GM10248 (cell line): Measurements from ENCODE around the gene PAFAH2.

Source experiments
- CTCF ChIA-PET: fragments of 300-600 bp; sonication (Branson Sonifier 250); formaldehyde crosslinking; extraction: SDS; loops from one replicate; lab custom pipeline; 2021; ENCODE audit warnings: antibody characterized with exemption; lab: Yijun Ruan, JAX
- POLR2A ChIA-PET: fragments of 350-650 bp; sonication (Branson Sonifier 250); formaldehyde crosslinking; extraction: SDS; loops from one replicate; lab custom pipeline; 2020; ENCODE audit warnings: antibody characterized with exemption; lab: Yijun Ruan, JAX
- DNase-seq: peaks from one replicate; pipeline ENCODE4 v3.0.0; 2012; ENCODE audit errors: extremely low spot score
- TF ChIP-seq, protein P1 (sequence below): IDR thresholded peaks from 2 replicates; pipeline ENCODE4 v1.5.1; 2012; ENCODE audit warnings: mild to moderate bottlenecking, low read depth; ENCODE audit errors: extremely low read depth, missing control alignments, control extremely low read depth

PAFAH2 gene

DNA sequence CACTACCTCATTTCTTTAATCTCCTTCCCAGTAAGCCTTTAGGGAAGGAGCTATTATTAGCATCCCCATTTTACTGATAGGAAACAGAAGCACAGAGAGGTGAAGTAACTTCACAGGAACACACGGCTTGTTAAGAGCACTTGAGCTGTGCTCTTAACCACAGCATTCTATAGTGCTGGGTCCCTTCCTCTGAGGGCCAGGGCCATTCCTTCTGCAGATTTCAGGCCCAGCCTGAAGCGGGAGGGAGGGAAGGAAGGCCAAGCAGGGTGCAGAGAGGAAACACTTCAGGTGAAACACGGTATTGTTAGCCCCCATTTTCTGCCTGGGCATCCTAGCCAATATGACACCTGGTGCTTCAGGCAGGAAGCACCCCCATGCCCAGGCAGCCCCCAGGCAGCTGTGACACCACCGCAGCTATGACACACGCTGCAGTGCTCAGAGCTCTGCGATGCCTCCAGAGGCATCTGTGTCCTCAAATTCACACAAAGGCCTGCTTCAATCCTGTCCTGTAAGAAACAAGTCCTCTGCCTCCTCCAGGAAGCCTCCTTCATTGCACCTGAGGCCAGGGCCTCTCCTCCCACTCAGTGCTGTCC, 19.2 kb upstream of the PAFAH2 start:
- TF ChIP-seq, protein P1, sequence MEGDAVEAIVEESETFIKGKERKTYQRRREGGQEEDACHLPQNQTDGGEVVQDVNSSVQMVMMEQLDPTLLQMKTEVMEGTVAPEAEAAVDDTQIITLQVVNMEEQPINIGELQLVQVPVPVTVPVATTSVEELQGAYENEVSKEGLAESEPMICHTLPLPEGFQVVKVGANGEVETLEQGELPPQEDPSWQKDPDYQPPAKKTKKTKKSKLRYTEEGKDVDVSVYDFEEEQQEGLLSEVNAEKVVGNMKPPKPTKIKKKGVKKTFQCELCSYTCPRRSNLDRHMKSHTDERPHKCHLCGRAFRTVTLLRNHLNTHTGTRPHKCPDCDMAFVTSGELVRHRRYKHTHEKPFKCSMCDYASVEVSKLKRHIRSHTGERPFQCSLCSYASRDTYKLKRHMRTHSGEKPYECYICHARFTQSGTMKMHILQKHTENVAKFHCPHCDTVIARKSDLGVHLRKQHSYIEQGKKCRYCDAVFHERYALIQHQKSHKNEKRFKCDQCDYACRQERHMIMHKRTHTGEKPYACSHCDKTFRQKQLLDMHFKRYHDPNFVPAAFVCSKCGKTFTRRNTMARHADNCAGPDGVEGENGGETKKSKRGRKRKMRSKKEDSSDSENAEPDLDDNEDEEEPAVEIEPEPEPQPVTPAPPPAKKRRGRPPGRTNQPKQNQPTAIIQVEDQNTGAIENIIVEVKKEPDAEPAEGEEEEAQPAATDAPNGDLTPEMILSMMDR, result no peak
- no peak for DNase-seq
- POLR2A ChIA-PET, result no interaction called here
- CTCF ChIA-PET, result interaction anchor here (0.9 to 2.7 kb wide), 7 partner anchors 10 to 128 kb away, joined by 3 to 15 read pairs (median 5); partner anchors contain the start of gene PAFAH2

DNA sequence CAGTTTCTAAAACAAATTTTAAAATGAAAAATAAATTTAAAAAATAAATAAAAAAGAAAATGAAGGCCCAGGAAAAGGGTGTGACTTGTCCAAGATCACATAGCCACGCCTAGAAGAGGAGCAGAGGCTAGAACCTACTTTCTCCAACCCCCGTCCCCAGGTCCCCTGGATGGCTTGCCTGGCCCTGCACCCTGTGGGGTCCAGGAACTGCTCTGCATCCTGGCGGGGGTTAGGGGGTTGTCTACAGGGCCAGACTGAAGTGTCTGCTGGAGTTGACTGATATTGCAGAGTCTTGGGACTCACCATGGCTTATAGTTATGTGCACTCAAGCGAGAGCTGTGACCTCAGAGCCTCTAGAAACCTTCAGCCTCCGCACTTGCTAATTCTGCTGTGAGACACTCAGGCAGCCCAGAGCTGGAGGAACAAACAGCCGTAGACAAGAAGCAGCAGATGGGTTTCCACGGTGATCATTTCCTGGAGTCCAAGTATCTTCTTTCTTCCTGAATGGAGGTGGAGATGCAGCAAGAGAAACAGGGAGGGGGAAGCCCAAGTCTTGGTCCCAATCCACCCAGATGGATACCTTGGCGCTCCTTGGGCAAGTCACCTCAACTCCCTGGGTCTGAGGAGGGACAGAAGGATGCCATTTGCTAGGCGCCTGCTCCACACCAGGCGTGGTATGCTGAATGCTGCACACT, 18.5 kb upstream of the PAFAH2 start:
- peak; percentile 59 for DNase-seq
- CTCF ChIA-PET, result interaction anchor here (0.9 to 2.7 kb wide), 6 partner anchors 11 to 121 kb away, joined by 3 to 15 read pairs (median 6); partner anchors contain the start of gene PAFAH2
- POLR2A ChIA-PET, result no interaction called here
- TF ChIP-seq, protein P1, result no peak

DNA sequence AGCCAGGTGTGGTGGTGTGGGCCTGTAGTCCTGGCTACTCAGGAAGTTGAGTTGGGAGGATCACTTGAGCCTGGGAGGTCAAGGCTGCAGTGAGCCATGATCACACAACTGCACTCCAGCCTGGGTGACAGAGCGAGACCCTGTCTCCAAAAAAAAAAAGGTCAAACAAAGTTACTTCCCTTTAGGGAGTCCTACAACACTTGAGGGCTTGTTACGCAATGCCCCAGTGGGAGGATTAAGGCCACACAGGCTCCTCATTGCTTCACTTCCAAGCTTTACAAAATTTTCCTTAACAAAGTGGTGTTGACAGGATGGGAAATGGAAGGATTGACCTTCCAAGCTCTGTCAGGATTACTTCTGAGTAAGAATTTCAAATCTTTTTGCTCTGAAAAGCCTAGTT, 17.5 kb upstream of the PAFAH2 start:
- no peak for DNase-seq
- CTCF ChIA-PET, result interaction anchor here (3.5 kb wide), 1 partner anchor 21 kb away, joined by 15 read pairs; no protein-coding TSS in a partner anchor
- TF ChIP-seq, protein P1, result no peak
- POLR2A ChIA-PET, result no interaction called here

DNA sequence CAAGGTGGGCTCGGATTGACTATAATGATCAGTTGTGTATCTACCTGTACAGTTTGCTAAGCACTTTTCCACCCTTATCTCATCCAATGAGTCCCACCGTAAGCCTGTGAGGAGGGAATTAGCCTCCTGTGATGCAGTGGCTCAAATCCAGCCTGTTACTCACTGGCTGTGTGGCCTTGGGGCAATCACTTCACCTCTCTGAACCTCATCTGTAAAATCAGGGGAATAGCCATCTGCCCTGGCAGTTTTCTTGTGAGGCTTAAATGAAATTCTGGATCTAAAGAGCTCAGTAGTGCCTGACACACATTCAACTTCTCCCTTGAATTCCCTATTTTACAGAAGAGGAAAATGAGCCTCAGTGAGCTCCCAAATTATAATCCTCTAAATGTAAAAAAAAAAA, 16.3 kb upstream of the PAFAH2 start:
- TF ChIP-seq, protein P1, result no peak
- DNase-seq, result no peak
- CTCF ChIA-PET, result interaction anchor here (3.5 kb wide), 1 partner anchor 22 kb away, joined by 15 read pairs; no protein-coding TSS in a partner anchor
- POLR2A ChIA-PET, result no interaction called here

DNA sequence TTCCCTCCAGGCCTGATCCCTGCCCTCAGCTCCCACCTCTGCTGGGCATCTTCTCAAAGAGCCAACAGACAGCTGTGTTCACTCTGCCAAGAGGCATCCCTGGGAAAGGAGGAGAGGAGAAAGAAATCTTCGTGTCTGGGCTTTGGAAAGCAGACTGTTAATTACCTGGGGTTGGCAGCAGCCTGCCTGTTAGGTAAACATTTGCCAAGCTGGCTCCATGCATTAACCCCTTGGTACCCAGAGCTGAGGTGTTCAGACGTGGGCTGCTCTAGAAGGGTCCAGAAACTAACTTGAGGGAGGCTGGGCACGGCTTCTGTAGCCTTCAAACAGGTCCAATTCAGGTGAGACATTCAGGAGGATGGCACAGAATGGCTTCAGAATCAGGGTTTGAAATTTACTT, 15.0 kb upstream of the PAFAH2 start:
- ChIA-PET CTCF (interaction anchor here (0.7 to 3.5 kb wide), 4 partner anchors 14 to 117 kb away, joined by 3 to 15 read pairs (median 4); no protein-coding TSS in a partner anchor), POLR2A (no interaction called here)
- no peak for DNase-seq
- TF ChIP-seq, protein P1, result no peak

DNA sequence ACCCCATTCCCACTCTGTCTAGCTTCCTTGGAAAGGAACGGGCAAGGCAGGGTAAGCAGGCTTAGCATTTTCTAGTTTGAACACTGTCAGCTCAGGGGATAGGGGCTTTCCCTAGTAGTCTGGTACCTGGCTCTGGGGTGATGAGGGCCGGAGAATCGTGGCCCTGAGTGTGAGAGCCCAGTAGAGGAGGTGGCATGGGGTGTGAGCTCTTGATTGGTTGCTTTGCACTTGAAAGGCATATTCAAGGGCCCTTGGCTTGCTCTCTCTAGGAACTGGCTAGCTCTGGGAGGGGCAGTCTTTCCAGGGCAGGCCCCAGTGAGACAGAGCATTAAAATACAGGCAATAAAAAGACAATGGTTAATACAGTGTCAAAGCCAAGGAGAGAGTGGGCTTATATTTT, 13.0 kb upstream of the PAFAH2 start:
- CTCF ChIA-PET, result interaction anchor here (0.9 to 2.8 kb wide), 4 partner anchors 13 to 115 kb away, joined by 4 to 15 read pairs (median 9); partner anchors contain the start of gene PAFAH2
- TF ChIP-seq, protein P1, result no peak
- POLR2A ChIA-PET, result no interaction called here
- no peak for DNase-seq
